Prostate gland (tissue), 2 donors: ENCODE measurements around the gene CHST13.

Experiments used
- CTCF ChIP-seq, 4 experiments: fragments of 200-600 bp in 2 of 4; fragments of 450-650 bp in 2 of 4; sonication (generic) in 2 of 4; IDR thresholded peaks; 1 replicate in 3 of 4; 2 replicates in 1 of 4; pipeline ENCODE4 v1.5.1; 2016 to 2019; ENCODE audit warnings: antibody characterized with exemption in 4 of 4, mild to moderate bottlenecking in 2 of 4, moderate library complexity in 2 of 4
- POLR2A ChIP-seq: fragments of 450-650 bp; IDR thresholded peaks from one replicate; pipeline ENCODE4 v1.6.1; 2016; ENCODE audit warnings: antibody characterized with exemption, mild to moderate bottlenecking
- POLR2AphosphoS5 ChIP-seq: sonication (generic); formaldehyde crosslinking; IDR thresholded peaks from one replicate; pipeline ENCODE4 v1.6.1; 2017; ENCODE audit warnings: antibody characterized with exemption

GRCh38 chr3:126542340-126543241 is 18.6 kb downstream of the CHST13 start:
- TF ChIP-seq POLR2AphosphoS5 = no peak
- TF ChIP-seq CTCF (IDR thresholded peaks at IDR 0.05) = no peak
- TF ChIP-seq POLR2A = no peak
